PC-3 (cell line): ENCODE measurements around the gene HNRNPLL.

Experiments
- CTCF ChIP-seq: fragments of 300-600 bp; sonication (generic); conservative IDR thresholded peaks from 2 replicates; pipeline ENCODE4 v1.5.1; 2017; ENCODE audit warnings: antibody characterized with exemption, low read depth, mild to moderate bottlenecking, low read length
- EZH2phosphoT487 ChIP-seq: fragments of 300-600 bp; sonication (generic); IDR thresholded peaks from 2 replicates; pipeline ENCODE4 v1.6.1; 2018; ENCODE audit warnings: mild to moderate bottlenecking, antibody characterized with exemption, low read length, borderline replicate concordance

- TF ChIP-seq EZH2phosphoT487 (no peak), CTCF (no peak)
These were observed 32.4 kb upstream of the HNRNPLL start for GRCh38 chr2:38635139-38635538.
